Retinal pigment epithelial cell (primary cell): ENCODE measurements around the gene PRPH2.
"Not testable (repeated sequence)": the region's sequence is repeated elsewhere in the genome, so short reads cannot be mapped to it uniquely, and the experiment has no call there.

Experiments
- DNase-seq: peaks from one replicate; pipeline ENCODE4 v3.0.0-alpha.2; 2010; ENCODE audit warnings: low read depth
- H3K4me3 ChIP-seq: 2 replicates; pipeline ENCODE4 v1.5.1; 2011; ENCODE audit warnings: mild to moderate bottlenecking, low read length, control low read depth, moderate library complexity
- TF ChIP-seq, protein P1 (sequence below): conservative IDR thresholded peaks from 2 replicates; pipeline ENCODE4 v1.5.1; 2011; ENCODE audit warnings: low read depth, low read length, control low read depth, inconsistent platforms

Gene PRPH2

DNA sequence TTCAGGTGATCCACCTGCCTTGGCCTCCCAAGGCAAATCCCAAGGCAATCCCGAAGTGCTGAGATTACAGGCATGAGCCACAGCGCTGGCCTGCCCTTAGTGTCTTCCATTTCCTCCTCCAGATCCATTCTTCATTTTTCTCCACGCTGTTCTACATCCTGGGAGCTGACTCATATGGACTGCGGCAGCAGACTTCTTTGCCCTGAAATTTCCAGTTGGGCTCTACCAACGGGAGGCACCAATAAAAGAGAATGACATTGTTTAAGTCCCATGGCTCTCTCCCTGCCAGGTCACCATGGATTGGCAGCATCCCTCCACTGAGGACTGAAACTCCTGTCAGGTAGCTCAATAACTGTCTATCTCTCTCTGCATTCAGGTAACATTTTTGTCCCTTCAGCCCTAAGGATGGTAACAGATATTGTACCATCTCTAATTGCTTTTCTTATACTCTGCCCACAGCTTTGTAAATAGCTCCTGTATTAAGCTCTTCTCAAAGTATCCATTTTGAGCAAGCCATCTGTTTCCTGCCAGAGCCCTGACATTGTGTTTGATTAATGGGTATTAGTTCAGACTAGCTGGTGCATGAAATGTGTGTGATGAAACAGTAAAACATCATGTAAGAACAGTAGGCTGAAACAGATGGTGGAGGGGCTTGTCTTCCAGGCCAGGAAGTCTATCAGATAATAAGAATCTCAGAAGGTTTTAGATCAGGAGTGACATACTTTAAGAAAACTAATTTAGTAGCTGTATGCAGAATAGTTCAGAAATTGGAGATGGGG is 19.9 kb upstream of the PRPH2 start:
- no peak overlapping the region for H3K4me3 ChIP-seq
- no peak for DNase-seq
- TF ChIP-seq, protein P1, sequence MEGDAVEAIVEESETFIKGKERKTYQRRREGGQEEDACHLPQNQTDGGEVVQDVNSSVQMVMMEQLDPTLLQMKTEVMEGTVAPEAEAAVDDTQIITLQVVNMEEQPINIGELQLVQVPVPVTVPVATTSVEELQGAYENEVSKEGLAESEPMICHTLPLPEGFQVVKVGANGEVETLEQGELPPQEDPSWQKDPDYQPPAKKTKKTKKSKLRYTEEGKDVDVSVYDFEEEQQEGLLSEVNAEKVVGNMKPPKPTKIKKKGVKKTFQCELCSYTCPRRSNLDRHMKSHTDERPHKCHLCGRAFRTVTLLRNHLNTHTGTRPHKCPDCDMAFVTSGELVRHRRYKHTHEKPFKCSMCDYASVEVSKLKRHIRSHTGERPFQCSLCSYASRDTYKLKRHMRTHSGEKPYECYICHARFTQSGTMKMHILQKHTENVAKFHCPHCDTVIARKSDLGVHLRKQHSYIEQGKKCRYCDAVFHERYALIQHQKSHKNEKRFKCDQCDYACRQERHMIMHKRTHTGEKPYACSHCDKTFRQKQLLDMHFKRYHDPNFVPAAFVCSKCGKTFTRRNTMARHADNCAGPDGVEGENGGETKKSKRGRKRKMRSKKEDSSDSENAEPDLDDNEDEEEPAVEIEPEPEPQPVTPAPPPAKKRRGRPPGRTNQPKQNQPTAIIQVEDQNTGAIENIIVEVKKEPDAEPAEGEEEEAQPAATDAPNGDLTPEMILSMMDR: no peak

DNA sequence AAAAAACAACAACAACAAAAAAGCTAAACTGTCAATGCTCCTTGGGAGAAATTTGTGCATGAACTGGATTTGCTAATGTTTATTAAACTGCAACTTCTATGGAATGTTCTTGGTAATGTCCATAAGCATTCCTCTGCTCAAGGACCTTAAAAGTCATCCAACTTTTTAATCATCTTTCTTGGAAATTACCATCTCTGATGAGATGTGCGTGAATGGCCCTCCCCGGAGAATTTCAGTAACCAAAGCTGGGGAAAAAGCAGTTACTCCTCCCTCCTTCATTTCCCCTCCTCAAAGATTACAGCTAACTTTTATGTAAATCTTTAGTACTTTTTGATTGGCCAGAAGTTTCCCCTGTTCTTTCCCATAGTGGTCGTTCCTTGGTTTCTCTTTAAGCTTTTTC is 18.3 kb upstream of the PRPH2 start:
- DNase-seq: no peak
- H3K4me3 ChIP-seq: no peak overlapping the region
- TF ChIP-seq, protein P1: no peak

GRCh38 chr6:42735976-42736375 is 13.6 kb upstream of the PRPH2 start:
- H3K4me3 ChIP-seq: no peak overlapping the region
- TF ChIP-seq, protein P1: no peak
- DNase-seq: no peak

DNA sequence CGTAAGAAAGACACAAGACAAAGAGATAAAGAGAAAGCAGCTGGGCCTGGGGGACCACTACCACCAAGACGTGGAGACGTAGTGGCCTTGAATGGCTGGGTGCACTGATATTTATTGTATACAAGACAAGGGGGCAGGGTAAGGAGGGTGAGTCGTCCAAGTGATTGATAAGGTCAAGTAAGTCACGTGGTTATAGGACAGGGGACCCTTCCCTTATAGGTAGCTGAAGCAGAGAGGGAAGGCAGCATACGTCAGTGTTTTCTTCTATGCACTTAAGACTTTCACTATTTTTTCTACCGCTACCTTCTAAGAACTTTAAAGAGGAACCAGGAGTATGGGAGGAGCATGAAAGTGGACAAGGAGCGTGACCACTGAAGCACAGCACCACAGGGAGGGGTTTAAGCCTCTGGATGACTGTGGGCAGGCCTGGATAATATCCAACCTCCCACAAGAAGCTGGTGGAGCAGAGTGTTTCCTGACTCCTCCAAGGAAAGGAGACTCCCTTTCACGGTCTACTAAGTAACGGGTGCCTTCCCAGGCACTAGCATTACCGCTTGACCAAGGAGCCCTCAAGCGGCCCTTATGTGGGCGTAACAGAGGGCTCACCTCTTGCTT is 11.6 kb upstream of the PRPH2 start:
- not testable (repeated sequence) for DNase-seq, H3K4me3 ChIP-seq

DNA sequence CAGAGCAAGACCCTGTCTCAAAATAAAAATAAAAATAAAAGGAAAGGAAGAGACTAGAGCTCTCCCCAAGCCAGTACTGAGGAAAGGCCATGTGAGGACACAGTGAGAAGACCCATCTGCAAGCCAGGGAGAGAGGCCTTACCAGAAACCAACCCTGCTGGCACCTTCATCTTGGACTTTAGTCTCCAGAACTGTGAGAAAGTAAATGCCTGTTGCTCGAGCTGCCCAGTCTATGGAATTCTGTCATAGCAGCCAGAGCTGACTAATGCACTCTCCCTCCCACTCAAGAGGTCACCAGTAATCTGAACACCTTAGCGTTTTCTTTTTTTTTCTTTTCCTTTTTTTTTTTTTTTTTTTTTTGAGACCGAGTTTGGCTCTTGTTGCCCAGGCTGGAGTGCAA is 7.3 kb upstream of the PRPH2 start:
- no peak overlapping the region for H3K4me3 ChIP-seq
- TF ChIP-seq, protein P1: no peak
- no peak for DNase-seq

- TF ChIP-seq, protein P1: no peak
- no peak for DNase-seq
Observed at GRCh38 chr6:42727627-42728026, 5.2 kb upstream of the PRPH2 start.

DNA sequence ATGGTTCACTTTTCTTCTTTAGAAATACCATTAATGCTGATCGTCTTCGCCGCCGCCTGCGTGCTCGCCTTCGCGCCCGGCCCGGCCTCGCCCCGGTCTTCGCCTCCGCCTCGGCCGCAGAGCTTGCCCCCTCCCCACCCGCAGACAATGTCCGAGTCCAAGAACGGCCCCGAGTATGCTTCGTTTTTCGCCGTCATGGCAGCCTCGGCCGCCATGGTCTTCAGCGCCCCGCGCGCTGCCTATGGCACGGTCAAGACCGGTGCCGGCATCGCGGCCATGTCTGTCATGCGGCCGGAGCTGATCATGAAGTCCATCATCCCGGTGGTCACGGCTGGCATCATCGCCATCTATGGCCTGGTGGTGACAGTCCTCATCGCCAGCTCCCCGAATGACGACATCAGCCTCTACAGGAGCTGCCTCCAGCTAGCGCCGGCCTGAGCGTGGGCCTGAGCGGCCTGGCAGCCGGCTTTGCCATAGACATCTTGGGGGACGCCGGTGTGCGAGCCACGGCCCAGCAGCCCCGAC is 4.8 kb upstream of the PRPH2 start:
- TF ChIP-seq, protein P1: no peak
- DNase-seq: no peak
- peak overlapping the region; percentile 52 for H3K4me3 ChIP-seq

More at GRCh38 chr6:42727627-42728026, 5.2 kb upstream of the PRPH2 start:
- peak overlapping the region; percentile 52 for H3K4me3 ChIP-seq
